Activated CD8-positive, alpha-beta memory T cell treated with anti-CD3 and anti-CD28 coated beads, Interleukin-2, amount 50 U/mL, for 4 hours (primary cell): ENCODE measurements around the gene UGT1A4.

Experiments used
- DNase-seq: peaks from one replicate; pipeline ENCODE4 v3.0.0-alpha.2; 2020

Gene UGT1A4

GRCh38 chr2:233792720-233793119, 74.2 kb downstream of the UGT1A4 start:
- no peak for DNase-seq

GRCh38 chr2:233793465-233794127, 75.1 kb downstream of the UGT1A4 start:
- DNase-seq, result no peak

DNA sequence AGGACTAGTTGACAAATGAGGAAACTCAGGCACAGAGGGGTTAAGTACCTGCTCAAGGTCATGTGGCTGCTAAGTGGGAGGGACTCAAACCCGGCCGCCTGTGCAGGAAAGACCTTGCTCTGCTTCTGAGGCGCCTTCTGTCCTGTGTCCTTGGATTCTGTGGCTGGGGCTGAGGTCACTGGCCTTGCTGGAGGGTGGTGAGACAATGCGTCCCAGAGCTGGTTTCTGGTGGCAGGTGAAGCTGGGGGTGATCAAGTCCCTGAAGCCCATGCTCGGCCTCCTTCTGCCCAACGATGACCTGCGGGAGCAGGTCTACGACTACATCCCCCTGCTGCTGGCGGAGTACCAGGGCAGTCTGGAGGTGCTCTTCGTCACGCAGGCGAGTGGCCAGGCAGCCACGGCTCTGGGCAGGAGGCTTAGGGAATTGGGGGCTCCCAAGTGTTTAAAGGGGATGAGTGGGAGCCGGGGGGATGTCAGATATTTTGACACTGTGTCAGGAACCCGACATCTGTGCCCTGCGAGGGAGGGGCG, 75.7 kb downstream of the UGT1A4 start:
- DNase-seq, result no peak

GRCh38 chr2:233795735-233796171, 77.2 kb downstream of the UGT1A4 start:
- no peak for DNase-seq

DNA sequence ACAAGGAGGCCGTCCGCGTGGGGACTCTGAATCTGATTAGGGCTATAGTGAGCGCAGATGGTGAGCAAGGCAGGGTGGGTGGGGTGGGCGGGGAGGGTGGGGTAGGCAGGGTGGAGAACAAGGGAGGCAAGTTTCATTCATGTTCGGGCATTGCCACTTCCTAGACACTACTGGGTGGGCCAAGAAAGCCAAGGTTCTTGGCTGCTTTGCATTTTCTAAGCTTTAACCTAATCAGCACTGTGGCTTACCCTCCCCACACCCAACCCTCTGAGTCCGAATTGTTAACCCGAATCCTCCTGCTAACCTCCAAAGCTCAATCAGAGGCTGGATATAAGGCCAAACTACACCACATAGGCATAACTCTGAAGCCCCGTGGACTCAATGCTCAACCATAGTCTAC, 77.7 kb downstream of the UGT1A4 start:
- no peak for DNase-seq

- no peak for DNase-seq
Observed at GRCh38 chr2:233798335-233799086, 80.0 kb downstream of the UGT1A4 start.

- no peak for DNase-seq
Observed at GRCh38 chr2:233799087-233799665, 80.6 kb downstream of the UGT1A4 start.

DNA sequence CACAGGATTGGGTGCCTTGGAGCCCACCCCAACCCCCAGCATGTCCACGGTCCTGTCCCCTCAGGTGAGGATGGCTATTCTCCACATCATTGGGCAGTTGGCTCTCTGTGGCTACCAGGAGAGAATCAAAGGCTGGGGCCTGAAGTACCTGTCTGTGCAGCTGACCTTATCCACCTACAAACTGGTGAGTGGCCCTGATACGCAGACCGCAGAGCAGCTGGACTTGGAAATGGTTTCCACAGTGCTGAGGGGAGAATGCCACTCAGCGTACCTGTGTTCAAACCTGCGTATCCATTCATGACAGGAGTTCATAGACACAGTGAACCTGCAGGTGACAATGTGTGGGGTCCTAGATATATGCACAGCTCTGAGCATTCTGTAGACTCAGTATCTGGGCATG, 81.2 kb downstream of the UGT1A4 start:
- no peak for DNase-seq

- DNase-seq, result no peak
Observed at GRCh38 chr2:233800208-233800607, 81.7 kb downstream of the UGT1A4 start.

- DNase-seq, result no peak
Observed at GRCh38 chr2:233801357-233802131, 83.0 kb downstream of the UGT1A4 start.

- DNase-seq, result no peak
Observed at GRCh38 chr2:233802132-233802815, 83.7 kb downstream of the UGT1A4 start.

DNA sequence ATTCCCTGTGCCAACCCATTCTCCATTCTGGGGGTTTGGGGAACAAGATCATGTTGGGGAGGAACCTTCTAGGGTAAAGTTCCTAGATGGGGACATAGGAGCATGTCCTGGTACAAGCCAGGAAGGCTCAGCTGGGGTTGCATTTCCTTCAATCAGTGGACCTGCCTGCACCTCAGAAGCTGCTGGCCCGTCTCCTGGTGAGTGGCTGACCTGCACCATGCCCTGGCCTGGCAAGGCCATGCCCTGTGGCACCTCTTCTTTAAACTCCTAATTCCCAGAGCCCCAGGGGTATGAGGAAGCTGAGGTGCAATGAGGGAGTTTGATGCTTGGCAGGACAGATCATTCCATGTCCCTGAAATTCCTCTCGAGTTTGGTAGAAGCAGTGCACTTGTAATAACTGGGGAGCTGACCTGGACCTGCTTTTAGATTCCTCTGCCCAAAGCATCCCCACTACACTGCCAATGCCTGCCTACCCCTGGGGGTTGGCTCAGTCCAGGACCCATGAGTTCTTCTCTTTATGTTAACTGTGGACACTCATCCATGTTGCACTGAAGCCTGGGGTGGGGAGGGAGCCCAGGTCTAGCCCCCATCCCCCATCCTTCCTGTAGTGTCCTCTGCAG, 84.9 kb downstream of the UGT1A4 start:
- no peak for DNase-seq

DNA sequence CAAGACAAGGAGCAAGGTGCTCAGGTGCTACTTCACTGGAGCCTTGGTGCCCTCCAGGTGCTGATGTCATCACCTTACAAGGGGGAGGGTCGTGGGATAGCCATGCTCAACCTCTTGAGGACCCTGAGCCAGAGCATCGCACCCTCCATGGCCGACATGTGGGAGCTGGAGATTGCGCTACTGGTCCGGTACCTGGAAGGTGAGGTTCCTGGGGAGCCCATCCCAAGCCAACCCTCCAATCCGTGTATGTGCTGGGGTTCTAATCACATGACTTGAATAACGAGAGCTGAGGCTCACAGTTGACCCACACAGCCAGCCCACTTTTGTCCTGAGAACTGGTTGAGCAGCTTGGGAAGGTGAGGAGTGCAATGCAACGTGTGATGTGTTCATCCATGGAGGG, 85.5 kb downstream of the UGT1A4 start:
- no peak for DNase-seq

- no peak for DNase-seq
Observed at GRCh38 chr2:233807215-233807865, 88.8 kb downstream of the UGT1A4 start.

GRCh38 chr2:233807966-233808935, 89.7 kb downstream of the UGT1A4 start:
- no peak for DNase-seq

GRCh38 chr2:233810385-233810784, 91.8 kb downstream of the UGT1A4 start:
- DNase-seq, result no peak

GRCh38 chr2:233811087-233811486, 92.6 kb downstream of the UGT1A4 start:
- DNase-seq, result no peak

DNA sequence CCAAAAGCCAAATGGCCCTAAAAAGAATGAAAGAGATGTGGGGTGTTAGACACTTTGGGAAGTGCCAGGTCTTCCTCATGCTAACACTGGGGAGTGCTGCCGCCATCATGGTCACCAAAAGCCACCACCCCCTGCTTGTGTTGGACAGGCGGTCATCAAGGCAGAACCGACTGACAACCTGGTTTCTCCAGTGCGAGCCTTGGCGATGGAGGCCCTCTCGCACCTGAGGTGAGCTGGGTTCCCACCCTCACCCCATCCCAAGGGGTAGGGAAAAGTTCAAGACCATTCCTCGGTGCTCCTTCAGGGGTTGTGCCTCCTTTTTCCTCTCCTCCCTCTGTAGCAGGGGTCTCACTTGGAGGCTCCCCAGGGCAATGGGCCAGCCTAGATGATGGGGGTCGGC, 93.2 kb downstream of the UGT1A4 start:
- no peak for DNase-seq

- no peak for DNase-seq
Observed at GRCh38 chr2:233813236-233814055, 94.9 kb downstream of the UGT1A4 start.
